ENCODE measurements around the gene KRT8. TPM values are rescaled to one million over a fixed set of nuclear protein-coding genes. Genes with fewer than 3 reads are reported as not detected.

The KRT8 gene
- total RNA-seq, 2 experiments from 2014 or later: 0.16 to 0.89 TPM

GRCh38 chr12:52926596-52927234 is 21.8 kb upstream of the KRT8 start:
- no peaks in the 10 kb centered on the region for H3K9me2 ChIP-seq (ENCODE audit: insufficient read depth, low read length)
- intact Hi-C loops (cut with micrococcal nuclease; ENCODE audit: unreplicated experiment): no loop called here
- H3K79me2 ChIP-seq (ENCODE audit: insufficient read depth, low read depth, low read length): no peaks in the 10 kb centered on the region
- no peak overlapping the region for H3K27ac ChIP-seq (ENCODE audit: low read depth, low read length, poor library complexity, severe bottlenecking)
- BruUV-seq (replicated peaks): no TSS peak
- H3K36me3 ChIP-seq (ENCODE audit: insufficient read depth, low read length): no peaks in the 10 kb centered on the region
- no peak overlapping the region for H3K4me2 ChIP-seq (ENCODE audit: low read length)
- ChIA-PET CTCF (ENCODE audit: unreplicated experiment) (no interaction called here), POLR2A (no interaction called here)
- H3K9me3 ChIP-seq (ENCODE audit: low read length): no peaks in the 10 kb centered on the region
- no peak overlapping the region for H3K4me3 ChIP-seq (ENCODE audit: low read depth, low read length, poor library complexity, severe bottlenecking)
- no peaks in the 10 kb centered on the region for H4K20me1 ChIP-seq (ENCODE audit: insufficient read depth, low read length)
- no peak for DNase-seq (ENCODE audit: low spot score)
- H3K4me1 ChIP-seq (ENCODE audit: insufficient read depth, low read length, poor library complexity, severe bottlenecking): no peaks in the 10 kb centered on the region
- no peak for TF ChIP-seq EZH2phosphoT487 (IDR thresholded peaks at IDR 0.05; ENCODE audit: borderline replicate concordance, low read depth, low read length)
- TF ChIP-seq, protein P1, sequence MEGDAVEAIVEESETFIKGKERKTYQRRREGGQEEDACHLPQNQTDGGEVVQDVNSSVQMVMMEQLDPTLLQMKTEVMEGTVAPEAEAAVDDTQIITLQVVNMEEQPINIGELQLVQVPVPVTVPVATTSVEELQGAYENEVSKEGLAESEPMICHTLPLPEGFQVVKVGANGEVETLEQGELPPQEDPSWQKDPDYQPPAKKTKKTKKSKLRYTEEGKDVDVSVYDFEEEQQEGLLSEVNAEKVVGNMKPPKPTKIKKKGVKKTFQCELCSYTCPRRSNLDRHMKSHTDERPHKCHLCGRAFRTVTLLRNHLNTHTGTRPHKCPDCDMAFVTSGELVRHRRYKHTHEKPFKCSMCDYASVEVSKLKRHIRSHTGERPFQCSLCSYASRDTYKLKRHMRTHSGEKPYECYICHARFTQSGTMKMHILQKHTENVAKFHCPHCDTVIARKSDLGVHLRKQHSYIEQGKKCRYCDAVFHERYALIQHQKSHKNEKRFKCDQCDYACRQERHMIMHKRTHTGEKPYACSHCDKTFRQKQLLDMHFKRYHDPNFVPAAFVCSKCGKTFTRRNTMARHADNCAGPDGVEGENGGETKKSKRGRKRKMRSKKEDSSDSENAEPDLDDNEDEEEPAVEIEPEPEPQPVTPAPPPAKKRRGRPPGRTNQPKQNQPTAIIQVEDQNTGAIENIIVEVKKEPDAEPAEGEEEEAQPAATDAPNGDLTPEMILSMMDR (conservative IDR thresholded peaks at IDR 0.05; ENCODE audit: low read length): no peak
- no peak overlapping the region for H2AFZ ChIP-seq (ENCODE audit: low read length)

DNA sequence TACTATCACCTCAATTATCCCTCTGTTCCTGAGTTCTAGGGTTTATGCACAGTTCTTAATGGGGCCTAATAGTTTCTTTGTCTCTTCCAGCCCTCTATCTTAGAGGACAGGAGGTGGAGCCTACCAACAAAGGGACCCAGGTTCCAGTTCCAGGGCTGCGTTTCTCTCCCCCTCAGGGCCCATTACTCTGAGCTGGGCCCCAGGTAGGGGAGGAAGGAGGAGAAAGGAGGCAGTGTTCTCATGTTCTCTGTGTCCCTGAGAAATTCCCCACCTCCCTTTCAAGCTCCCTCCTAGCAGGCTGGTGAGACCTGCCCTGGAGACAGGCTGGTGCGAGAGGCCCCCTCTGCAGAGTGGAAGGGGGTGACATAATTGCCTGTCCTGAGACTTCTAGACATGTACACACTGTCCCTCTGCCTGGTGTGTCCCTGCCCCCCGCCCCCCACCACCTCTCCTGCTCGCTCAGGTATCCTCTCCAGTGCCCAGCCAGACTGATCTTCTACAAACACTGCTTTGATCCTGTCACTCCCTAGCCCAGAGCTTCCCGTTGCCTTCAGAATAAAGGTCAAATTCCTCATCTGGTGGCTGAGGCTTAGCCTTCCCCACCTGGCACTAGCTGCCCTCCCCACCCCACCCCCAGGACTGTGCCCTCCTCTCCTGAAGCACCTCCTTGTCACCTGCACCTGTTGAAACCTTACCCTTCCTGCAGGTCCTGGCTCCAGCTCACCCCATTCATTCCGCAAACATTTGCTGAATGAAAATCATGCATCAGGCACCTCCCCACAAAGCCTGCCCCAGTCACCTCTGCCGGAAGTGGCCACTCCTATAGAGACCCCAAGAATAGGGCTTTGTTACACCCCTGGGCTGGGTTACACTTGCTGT is 21.1 kb upstream of the KRT8 start:
- ChIA-PET POLR2A (no interaction called here), CTCF (ENCODE audit: unreplicated experiment) (no interaction called here)
- DNase-seq (ENCODE audit: low spot score): no peak
- intact Hi-C loops (cut with micrococcal nuclease; ENCODE audit: unreplicated experiment): no loop called here
- no peak overlapping the region for H3K4me3 ChIP-seq (ENCODE audit: low read depth, low read length, poor library complexity, severe bottlenecking)
- no peaks in the 10 kb centered on the region for H3K4me1 ChIP-seq (ENCODE audit: insufficient read depth, low read length, poor library complexity, severe bottlenecking)
- H3K9me2 ChIP-seq (ENCODE audit: insufficient read depth, low read length): no peaks in the 10 kb centered on the region
- H2AFZ ChIP-seq (ENCODE audit: low read length): no peak overlapping the region
- no peaks in the 10 kb centered on the region for H4K20me1 ChIP-seq (ENCODE audit: insufficient read depth, low read length)
- no peaks in the 10 kb centered on the region for H3K36me3 ChIP-seq (ENCODE audit: insufficient read depth, low read length)
- no peak overlapping the region for H3K4me2 ChIP-seq (ENCODE audit: low read length)
- H3K9me3 ChIP-seq (ENCODE audit: low read length): no peaks in the 10 kb centered on the region
- no TSS peak for BruUV-seq (replicated peaks)
- no peaks in the 10 kb centered on the region for H3K79me2 ChIP-seq (ENCODE audit: insufficient read depth, low read depth, low read length)
- TF ChIP-seq, protein P1 (conservative IDR thresholded peaks at IDR 0.05; ENCODE audit: low read length): no peak
- TF ChIP-seq EZH2phosphoT487 (IDR thresholded peaks at IDR 0.05; ENCODE audit: borderline replicate concordance, low read depth, low read length): no peak
- H3K27ac ChIP-seq (ENCODE audit: low read depth, low read length, poor library complexity, severe bottlenecking): no peak overlapping the region

Measured in OCI-LY7 (cell line).